Loucy (cell line): ENCODE data around the gene LRRK1.

ENCODE experiments used
- H2AFZ ChIP-seq: fragments of 200-600 bp; sonication (generic); 2 replicates; pipeline ENCODE4 v1.6.0; 2016; ENCODE audit warnings: antibody characterized with exemption, mild to moderate bottlenecking, low read length, moderate library complexity
- H3F3A ChIP-seq: fragments of 200-600 bp; 2 replicates; pipeline ENCODE4 v1.6.0; 2016; ENCODE audit warnings: antibody characterized with exemption, low read depth, mild to moderate bottlenecking
- H3K27me3 ChIP-seq: fragments of 200-600 bp; sonication (generic); 2 replicates; pipeline ENCODE4 v1.6.1; 2014; ENCODE audit warnings: low read length, mild to moderate bottlenecking; ENCODE audit not compliant: insufficient read depth, poor library complexity, severe bottlenecking
- H3K36me3 ChIP-seq: fragments of 200-600 bp; sonication (generic); 2 replicates; pipeline ENCODE4 v1.6.1; 2016; ENCODE audit warnings: low read length; ENCODE audit not compliant: insufficient read depth
- H3K4me1 ChIP-seq: fragments of 200-600 bp; sonication (generic); 2 replicates; pipeline ENCODE4 v1.5.1; 2014; ENCODE audit warnings: low read length, mild to moderate bottlenecking; ENCODE audit not compliant: insufficient read depth, poor library complexity, severe bottlenecking
- H3K4me2 ChIP-seq: fragments of 200-600 bp; sonication (generic); 2 replicates; pipeline ENCODE4 v1.6.0; 2014; ENCODE audit warnings: antibody characterized with exemption, low read length, low read depth, mild to moderate bottlenecking; ENCODE audit not compliant: poor library complexity, severe bottlenecking
- H3K4me3 ChIP-seq: fragments of 200-600 bp; sonication (generic); 2 replicates; pipeline ENCODE4 v1.5.1; 2014; ENCODE audit warnings: low read length, mild to moderate bottlenecking, mixed read lengths; ENCODE audit not compliant: poor library complexity, severe bottlenecking
- H3K79me2 ChIP-seq: fragments of 200-600 bp; sonication (generic); 2 replicates; pipeline ENCODE4 v1.6.1; 2014; ENCODE audit warnings: low read length; ENCODE audit not compliant: insufficient read depth
- H3K9ac ChIP-seq: fragments of 200-600 bp; sonication (generic); 2 replicates; pipeline ENCODE4 v1.6.0; 2014; ENCODE audit warnings: mild to moderate bottlenecking, low read depth, low read length, moderate library complexity; ENCODE audit not compliant: poor library complexity, severe bottlenecking
- H3K9me2 ChIP-seq: fragments of 200-600 bp; sonication (generic); replicated peaks from 2 replicates; pipeline ENCODE4 v1.6.1; 2016; ENCODE audit warnings: low read depth, low read length, mixed read lengths
- H3K9me3 ChIP-seq: fragments of 200-600 bp; sonication (generic); 2 replicates; pipeline ENCODE4 v1.6.1; 2014; ENCODE audit warnings: mild to moderate bottlenecking, antibody characterized with exemption, low read length, low read depth; ENCODE audit not compliant: insufficient read depth
- H4K20me1 ChIP-seq: fragments of 200-600 bp; sonication (generic); 2 replicates; pipeline ENCODE4 v1.6.0; 2014; ENCODE audit warnings: antibody characterized with exemption, low read length, mild to moderate bottlenecking; ENCODE audit not compliant: insufficient read depth, poor library complexity, severe bottlenecking
- CTCF ChIP-seq: fragments of 200-600 bp; sonication (generic); conservative IDR thresholded peaks from 2 replicates; pipeline ENCODE4 v1.5.1; 2014; ENCODE audit warnings: mild to moderate bottlenecking, antibody characterized with exemption, low read length
- EZH2phosphoT487 ChIP-seq: fragments of 200-600 bp; IDR thresholded peaks from 2 replicates; pipeline ENCODE4 v1.6.1; 2018; ENCODE audit warnings: antibody characterized with exemption, mild to moderate bottlenecking, moderate library complexity, borderline replicate concordance

Gene LRRK1

GRCh38 chr15:100966997-100967396 is 47.8 kb downstream of the LRRK1 start:
- Histone ChIP-seq H3K9me3 (no peaks in the 10 kb centered on the region), H3K79me2 (no peaks in the 10 kb centered on the region), H3K4me2 (no peak overlapping the region)

GRCh38 chr15:100968050-100968966 is 49.2 kb downstream of the LRRK1 start:
- no peaks in the 10 kb centered on the region for H3F3A ChIP-seq
- no peaks in the 10 kb centered on the region for H3K9me3 ChIP-seq
- H3K79me2 ChIP-seq, result no peaks in the 10 kb centered on the region
- TF ChIP-seq EZH2phosphoT487 (no peak), CTCF (no peak)
- no peak overlapping the region for H3K9ac ChIP-seq
- no peak overlapping the region for H2AFZ ChIP-seq
- no peak overlapping the region for H3K4me2 ChIP-seq
- H3K36me3 ChIP-seq, result no peaks in the 10 kb centered on the region
- H3K4me1 ChIP-seq, result no peaks in the 10 kb centered on the region
- no peaks in the 10 kb centered on the region for H4K20me1 ChIP-seq
- H3K9me2 ChIP-seq, result no peaks in the 10 kb centered on the region
- no peaks in the 10 kb centered on the region for H3K27me3 ChIP-seq
- no peak overlapping the region for H3K4me3 ChIP-seq

More at GRCh38 chr15:100966997-100967396, 47.8 kb downstream of the LRRK1 start:
- no peak overlapping the region for H3K4me3 ChIP-seq
- H3K9me2 ChIP-seq, result no peaks in the 10 kb centered on the region
- H3K9ac ChIP-seq, result no peak overlapping the region
- no peaks in the 10 kb centered on the region for H3K4me1 ChIP-seq
- no peaks in the 10 kb centered on the region for H3K36me3 ChIP-seq
- TF ChIP-seq CTCF, result no peak
- TF ChIP-seq EZH2phosphoT487, result no peak
- H3F3A ChIP-seq, result no peaks in the 10 kb centered on the region
- H3K27me3 ChIP-seq, result no peaks in the 10 kb centered on the region
- H2AFZ ChIP-seq, result no peak overlapping the region
- H4K20me1 ChIP-seq, result no peaks in the 10 kb centered on the region

- no peak overlapping the region for H2AFZ ChIP-seq
- H3K4me1 ChIP-seq, result no peaks in the 10 kb centered on the region
- H3K9ac ChIP-seq, result no peak overlapping the region
- H3K9me3 ChIP-seq, result no peaks in the 10 kb centered on the region
- no peaks in the 10 kb centered on the region for H3K9me2 ChIP-seq
- no peaks in the 10 kb centered on the region for H3K79me2 ChIP-seq
- no peaks in the 10 kb centered on the region for H4K20me1 ChIP-seq
- TF ChIP-seq EZH2phosphoT487 (no peak), CTCF (no peak)
- H3K4me3 ChIP-seq, result no peak overlapping the region
- no peaks in the 10 kb centered on the region for H3K36me3 ChIP-seq
- H3K4me2 ChIP-seq, result no peak overlapping the region
- no peaks in the 10 kb centered on the region for H3F3A ChIP-seq
- no peaks in the 10 kb centered on the region for H3K27me3 ChIP-seq
These were observed 53.8 kb downstream of the LRRK1 start for GRCh38 chr15:100972975-100973350.
